ENCODE results near the gene PYROXD2.

PYROXD2 gene

DNA sequence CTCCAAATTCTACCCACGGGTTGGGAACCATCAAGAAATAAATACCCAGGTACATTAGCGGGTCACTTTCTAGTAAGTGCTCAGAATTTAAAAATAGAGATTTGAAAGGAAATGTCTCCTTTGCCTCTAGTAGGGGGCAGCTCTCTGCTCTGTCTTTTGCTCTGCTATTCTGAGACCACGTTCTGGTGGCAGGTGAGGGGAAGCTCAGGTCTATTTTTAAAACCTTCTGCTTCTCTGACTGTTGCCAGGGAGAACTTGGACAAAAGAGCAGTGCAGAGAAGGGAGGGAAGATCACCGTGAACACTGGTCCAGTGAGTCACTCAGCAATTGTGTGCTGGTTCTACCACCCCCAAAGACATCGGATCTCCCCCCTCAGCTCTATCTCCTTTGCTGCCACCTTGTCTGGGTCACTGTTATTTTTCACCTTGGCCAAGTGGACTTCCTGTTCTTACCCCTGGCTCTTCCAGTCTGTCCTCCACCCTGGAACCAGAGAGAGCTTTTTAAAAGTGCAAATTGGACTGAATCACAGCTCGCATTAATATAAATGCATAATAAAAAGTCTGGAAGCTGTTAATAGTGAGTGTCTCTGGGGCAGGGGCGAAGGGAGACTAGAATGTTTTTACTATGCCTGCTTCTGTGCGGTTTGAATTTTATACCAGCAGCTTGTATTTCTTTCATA lies 74.6 kb downstream of the PYROXD2 start:
- H3K36me3 ChIP-seq, result no peaks in the 10 kb centered on the region
- no peaks in the 10 kb centered on the region for H3K27me3 ChIP-seq
- H3K4me2 ChIP-seq, result peak overlapping the region; percentile 96
- peaks cover 81% of the 10 kb centered on the region for H3K4me1 ChIP-seq
- no peak for TF ChIP-seq Cebpa-rat (IDR thresholded peaks at IDR 0.05)
- H3K27ac ChIP-seq, result peak overlapping the region; percentile 79
- peak overlapping the region; percentile 74 for H3K9ac ChIP-seq
- H3K4me3 ChIP-seq, result peak overlapping the region; percentile 50
- H4K20me1 ChIP-seq, result no peaks in the 10 kb centered on the region
- peaks cover 7% of the 10 kb centered on the region for H3K9me3 ChIP-seq

GRCh38 chr10:98339799-98340198 lies 75.2 kb downstream of the PYROXD2 start:
- Histone ChIP-seq H3K27ac (peak overlapping the region; percentile 79), H3K9me3 (0 out of 2 replicates have a peak, but pooled peaks cover under 1% of the 10 kb centered on the region), H3K4me3 (peak overlapping the region; percentile 50), H3K4me1 (peaks cover 76% of the 10 kb centered on the region), H4K20me1 (no peaks in the 10 kb centered on the region), H3K36me3 (no peaks in the 10 kb centered on the region), H3K4me2 (peak overlapping the region; percentile 96), H3K27me3 (no peaks in the 10 kb centered on the region), H3K9ac (peak overlapping the region; percentile 74; the same call in 1 of the 2 replicates)
- TF ChIP-seq Cebpa-rat (IDR thresholded peaks at IDR 0.05), result no peak

- Histone ChIP-seq H3K36me3 (no peaks in the 10 kb centered on the region), H4K20me1 (no peaks in the 10 kb centered on the region), H3K27me3 (no peaks in the 10 kb centered on the region), H3K9ac (no peak overlapping the region), H3K27ac (no peak overlapping the region; the same call in 1 of the 2 replicates), H3K4me1 (peaks cover 67% of the 10 kb centered on the region), H3K4me3 (no peak overlapping the region), H3K4me2 (peak overlapping the region; percentile 96), H3K9me3 (no peaks in the 10 kb centered on the region)
- TF ChIP-seq Cebpa-rat (IDR thresholded peaks at IDR 0.05), result no peak
These were observed 76.1 kb downstream of the PYROXD2 start for GRCh38 chr10:98338896-98339295.

DNA sequence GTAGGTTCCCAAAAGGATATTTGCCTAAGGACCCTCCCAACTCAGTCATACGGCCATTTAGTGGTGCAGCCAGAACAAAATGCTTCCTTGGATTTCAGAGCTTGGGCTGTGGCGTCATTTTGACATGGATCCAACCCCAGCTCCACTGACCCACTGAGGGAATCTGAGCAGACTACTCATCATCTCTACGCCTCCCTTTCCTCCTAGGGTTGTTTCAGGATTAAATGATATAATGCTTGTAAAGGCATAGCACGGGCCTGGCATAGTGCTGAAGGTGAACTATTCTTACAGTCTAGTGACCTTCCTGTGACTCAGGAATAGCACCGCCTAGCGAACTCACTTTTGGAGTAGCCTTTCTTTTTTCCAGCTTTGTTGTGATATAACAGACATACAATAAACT lies 76.7 kb downstream of the PYROXD2 start:
- Histone ChIP-seq H3K9ac (no peak overlapping the region), H3K4me1 (peaks cover 62% of the 10 kb centered on the region), H3K4me2 (no peak overlapping the region; the same call in 1 of the 2 replicates)

GRCh38 chr10:98337484-98337883 lies 77.5 kb downstream of the PYROXD2 start:
- Histone ChIP-seq H3K4me3 (no peak overlapping the region), H4K20me1 (no peaks in the 10 kb centered on the region), H3K27me3 (no peaks in the 10 kb centered on the region), H3K4me1 (peaks cover 54% of the 10 kb centered on the region), H3K9me3 (no peaks in the 10 kb centered on the region), H3K4me2 (no peak overlapping the region; the same call in 1 of the 2 replicates), H3K36me3 (no peaks in the 10 kb centered on the region), H3K27ac (no peak overlapping the region), H3K9ac (no peak overlapping the region)
- no peak for TF ChIP-seq Cebpa-rat (IDR thresholded peaks at IDR 0.05)

More for the DNA sequence above, 76.7 kb downstream of the PYROXD2 start:
- no peaks in the 10 kb centered on the region for H3K9me3 ChIP-seq
- no peak overlapping the region for H3K4me3 ChIP-seq
- H3K36me3 ChIP-seq, result no peaks in the 10 kb centered on the region
- H3K27me3 ChIP-seq, result no peaks in the 10 kb centered on the region
- H3K27ac ChIP-seq, result no peak overlapping the region
- no peak for TF ChIP-seq Cebpa-rat (IDR thresholded peaks at IDR 0.05)
- H4K20me1 ChIP-seq, result no peaks in the 10 kb centered on the region

Data from BLaER1 (cell line).